Natural killer cell (primary cell): ENCODE results near the gene PEX11A. TPM values are rescaled to one million over a fixed set of nuclear protein-coding genes. Genes with fewer than 3 reads are reported as not detected.

Source experiments
- ATAC-seq, 3 donors: fragments of 150-1000 bp in 2 of 3; fragments of 200-7000 bp in 1 of 3; cut with Tn5 transposase; 1 replicate in 1 of 3; 2 replicates in 2 of 3; pipeline ENCODE4 v1.10.0; 2021; ENCODE audit warnings: mild to moderate bottlenecking in 2 of 3, moderate library complexity in 2 of 3
- DNase-seq, 2 donors: peaks; one replicate each; pipeline versions ENCODE4 v3.0.0 to v3.0.0-alpha.2; 2013 to 2021; ENCODE audit warnings: mixed read lengths in 1 of 2
- H3K27ac ChIP-seq: one replicate; pipeline ENCODE4 v1.5.1; 2013; ENCODE audit warnings: mild to moderate bottlenecking, low read length
- H3K27me3 ChIP-seq: one replicate; pipeline ENCODE4 v1.6.1; 2013; ENCODE audit warnings: low read length; ENCODE audit not compliant: control insufficient read depth, insufficient read depth
- H3K36me3 ChIP-seq: one replicate; pipeline ENCODE4 v1.6.1; 2013; ENCODE audit warnings: low read length; ENCODE audit not compliant: control insufficient read depth, insufficient read depth
- H3K4me1 ChIP-seq: one replicate; pipeline ENCODE4 v1.6.1; 2013; ENCODE audit warnings: low read length; ENCODE audit not compliant: control insufficient read depth, insufficient read depth
- H3K4me3 ChIP-seq: one replicate; pipeline ENCODE4 v1.5.1; 2013; ENCODE audit warnings: low read length
- H3K9me3 ChIP-seq: one replicate; pipeline ENCODE4 v1.6.1; 2013; ENCODE audit warnings: low read length; ENCODE audit not compliant: control insufficient read depth, insufficient read depth
- H3K27ac Mint-ChIP-seq, 2 donors: one replicate each; pipeline ENCODE4 v1.8.0; 2022; ENCODE audit warnings: mild to moderate bottlenecking in 2 of 2, mixed read lengths in 2 of 2, moderate library complexity in 1 of 2
- H3K27me3 Mint-ChIP-seq, 2 donors: one replicate each; pipeline ENCODE4 v1.8.0; 2022; ENCODE audit warnings: low read depth in 2 of 2, mixed read lengths in 2 of 2
- H3K36me3 Mint-ChIP-seq: one replicate; pipeline ENCODE4 v1.8.0; 2022; ENCODE audit warnings: mixed read lengths
- H3K4me1 Mint-ChIP-seq, 2 donors: one replicate each; pipeline ENCODE4 v1.8.0; 2022; ENCODE audit warnings: mixed read lengths in 2 of 2
- H3K4me3 Mint-ChIP-seq: one replicate; pipeline ENCODE4 v1.8.0; 2022; ENCODE audit warnings: mild to moderate bottlenecking, moderate library complexity, mixed read lengths
- H3K9me3 Mint-ChIP-seq, 2 donors: one replicate each; pipeline ENCODE4 v1.8.0; 2022; ENCODE audit warnings: mixed read lengths in 2 of 2
- CTCF ChIP-seq: fragments of 200-600 bp; IDR thresholded peaks from one replicate; pipeline ENCODE4 v1.8.0; 2022; ENCODE audit warnings: antibody characterized with exemption
- WGBS: methylation state at CpG from one replicate; pipeline ENCODE4 v1.1.7; 2013; ENCODE audit warnings: missing lambda C conversion rate; ENCODE audit not compliant: insufficient coverage; 5-methylcytosine and 5-hydroxymethylcytosine counted together
- intact Hi-C: fragments of 100-400 bp; cut with micrococcal nuclease; formaldehyde crosslinking; loops from one replicate; pipeline ENCODE4 v1.14.2; 2022
- total RNA-seq, 4 donors: library from RNA; stranded (reverse); fragments of 120-200 nt in 1 of 4; gene quantifications; one replicate each; pipeline versions ENCODE4 v1.2.3 to v1.2.4, GENCODE V29; 2013 to 2022

PEX11A gene
- total RNA-seq, 3 donors from 2014 or later (not counting 1 experiment from before 2014, with no cell fraction given): 2.0 to 3.1 (median 3.1) TPM

DNA sequence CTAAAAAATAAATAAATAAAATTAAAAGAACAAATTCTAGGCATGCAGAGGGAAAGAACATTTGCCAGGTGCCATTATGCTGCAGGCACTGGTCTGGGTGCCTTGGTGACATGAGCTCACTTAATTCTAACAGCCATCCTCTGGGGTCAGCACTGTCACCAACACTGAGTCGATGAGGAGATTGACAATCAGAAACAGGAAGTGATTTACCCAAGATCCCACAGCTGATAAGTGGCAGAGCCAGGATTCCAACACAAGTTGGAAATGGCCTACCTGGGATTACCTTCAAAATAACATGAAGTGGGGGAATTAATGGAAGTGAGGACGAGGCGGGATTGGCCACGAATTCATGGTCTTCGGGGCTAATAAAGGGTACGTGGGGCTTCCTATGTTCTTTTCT is 14.9 kb downstream of the PEX11A start:
- intact Hi-C loops: no loop called here
- Mint-ChIP-seq H3K4me3 (no peak overlapping the region), H3K9me3 (no peaks in the 10 kb centered on the region), H3K4me1 (no peaks in the 10 kb centered on the region), H3K27me3 (no peaks in the 10 kb centered on the region), H3K36me3 (no peaks in the 10 kb centered on the region), H3K27ac (no peak overlapping the region)
- no peak for TF ChIP-seq CTCF
- DNase-seq (no peak), ATAC-seq (no peak)
- no peak overlapping the region for H3K27ac ChIP-seq
- H3K4me1 ChIP-seq: peaks cover 4% of the 10 kb centered on the region
- no peaks in the 10 kb centered on the region for H3K36me3 ChIP-seq
- H3K4me3 ChIP-seq: no peak overlapping the region
- H3K27me3 ChIP-seq: no peaks in the 10 kb centered on the region
- WGBS: 57% methylated on average over 2 of the region's 6 CpGs
- no peaks in the 10 kb centered on the region for H3K9me3 ChIP-seq

- WGBS: 74% methylated on average over 4 of the region's 4 CpGs
- ATAC-seq (no peak), DNase-seq (no peak)
- H3K9me3 Mint-ChIP-seq: no peaks in the 10 kb centered on the region
- no peaks in the 10 kb centered on the region for H3K36me3 ChIP-seq
- no peaks in the 10 kb centered on the region for H3K36me3 Mint-ChIP-seq
- no peaks in the 10 kb centered on the region for H3K27me3 Mint-ChIP-seq
- H3K4me1 Mint-ChIP-seq: no peaks in the 10 kb centered on the region
- H3K27me3 ChIP-seq: no peaks in the 10 kb centered on the region
- no peak overlapping the region for H3K4me3 ChIP-seq
- intact Hi-C loops: no loop called here
- H3K4me3 Mint-ChIP-seq: no peak overlapping the region
- H3K9me3 ChIP-seq: no peaks in the 10 kb centered on the region
- no peak overlapping the region for H3K27ac ChIP-seq
- peaks cover 4% of the 10 kb centered on the region for H3K4me1 ChIP-seq
- TF ChIP-seq CTCF: no peak
- no peak overlapping the region for H3K27ac Mint-ChIP-seq
Measured at GRCh38 chr15:89674526-89674925, 16.0 kb downstream of the PEX11A start.

DNA sequence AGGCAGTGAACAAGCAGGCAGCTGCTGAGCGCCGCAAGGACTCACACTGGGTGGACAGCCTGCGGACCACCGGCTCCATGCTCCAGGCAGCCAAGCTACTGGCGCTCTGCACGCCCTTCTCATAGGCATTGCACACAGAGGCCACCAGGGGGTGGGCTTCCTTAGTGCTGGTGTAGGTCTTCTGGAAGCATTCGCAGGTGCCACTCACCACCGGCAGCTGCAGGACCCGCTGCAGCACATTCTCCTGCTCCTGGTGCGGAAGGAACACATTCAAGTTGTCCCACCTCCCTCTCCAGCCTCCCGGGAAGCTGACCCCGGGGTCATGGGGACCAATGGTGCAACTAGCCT is 17.4 kb downstream of the PEX11A start:
- intact Hi-C loops: no loop called here
- ATAC-seq: peak in 1 of 3 donors; percentile 63
- no peak overlapping the region for H3K27ac Mint-ChIP-seq

More for the DNA sequence above, 17.4 kb downstream of the PEX11A start:
- Mint-ChIP-seq H3K36me3 (no peaks in the 10 kb centered on the region), H3K4me3 (no peak overlapping the region), H3K4me1 (no peaks in the 10 kb centered on the region), H3K9me3 (no peaks in the 10 kb centered on the region), H3K27me3 (no peaks in the 10 kb centered on the region)
- peak in 1 of 2 donors; percentile 20 for DNase-seq
- Histone ChIP-seq H3K4me3 (no peak overlapping the region), H3K27ac (no peak overlapping the region), H3K4me1 (peaks cover 4% of the 10 kb centered on the region), H3K27me3 (no peaks in the 10 kb centered on the region), H3K36me3 (no peaks in the 10 kb centered on the region), H3K9me3 (no peaks in the 10 kb centered on the region)
- WGBS: 82% methylated on average over 12 of the region's 12 CpGs
- peak; percentile 19 for TF ChIP-seq CTCF
